Lower leg skin (tissue), 4 donors: Measurements from ENCODE around the gene ARHGEF19. TPM values are rescaled to one million over a fixed set of nuclear protein-coding genes. Genes with fewer than 3 reads are reported as not detected.

Source experiments
- DNase-seq, 2 donors: peaks; one replicate each; pipeline ENCODE4 v3.0.0-alpha.2; 2019; ENCODE audit warnings: low spot score in 2 of 2
- H3K4me3 ChIP-seq: fragments of 200-600 bp; sonication (generic); 2 replicates; pipeline ENCODE4 v1.5.1; 2017; ENCODE audit warnings: mild to moderate bottlenecking, low read depth; ENCODE audit not compliant: poor library complexity, severe bottlenecking
- POLR2A ChIP-seq, 2 donors: fragments of 450-650 bp; IDR thresholded peaks; one replicate each; pipeline ENCODE4 v1.6.1; 2016 to 2017; ENCODE audit warnings: antibody characterized with exemption in 2 of 2, mild to moderate bottlenecking in 1 of 2, moderate library complexity in 1 of 2
- WGBS, 2 donors: methylation state at CpG; one replicate each; pipeline ENCODE4 v1.1.5; 2018; 5-methylcytosine and 5-hydroxymethylcytosine counted together
- intact Hi-C: fragments of 100-400 bp; cut with DNase I; formaldehyde crosslinking; loops from one replicate; pipeline ENCODE4 v1.15.0; 2023; ENCODE audit warnings: low total_unique reads
- total RNA-seq, 4 donors: library from RNA; depleted of rRNA; stranded (reverse); fragments of >200 nt; gene quantifications; one replicate each; pipeline ENCODE4 v1.1.0, GENCODE V29; 2016
- TF ChIP-seq, protein P1 (sequence below), 3 donors: fragments of 450-650 bp; IDR thresholded peaks; one replicate each; pipeline ENCODE4 v1.5.1; 2016; ENCODE audit warnings: antibody characterized with exemption in 3 of 3, mild to moderate bottlenecking in 3 of 3, moderate library complexity in 2 of 3

ARHGEF19 gene
- total RNA-seq, 4 donors from 2014 or later = 45.7 to 63.1 (median 48.5) TPM

DNA sequence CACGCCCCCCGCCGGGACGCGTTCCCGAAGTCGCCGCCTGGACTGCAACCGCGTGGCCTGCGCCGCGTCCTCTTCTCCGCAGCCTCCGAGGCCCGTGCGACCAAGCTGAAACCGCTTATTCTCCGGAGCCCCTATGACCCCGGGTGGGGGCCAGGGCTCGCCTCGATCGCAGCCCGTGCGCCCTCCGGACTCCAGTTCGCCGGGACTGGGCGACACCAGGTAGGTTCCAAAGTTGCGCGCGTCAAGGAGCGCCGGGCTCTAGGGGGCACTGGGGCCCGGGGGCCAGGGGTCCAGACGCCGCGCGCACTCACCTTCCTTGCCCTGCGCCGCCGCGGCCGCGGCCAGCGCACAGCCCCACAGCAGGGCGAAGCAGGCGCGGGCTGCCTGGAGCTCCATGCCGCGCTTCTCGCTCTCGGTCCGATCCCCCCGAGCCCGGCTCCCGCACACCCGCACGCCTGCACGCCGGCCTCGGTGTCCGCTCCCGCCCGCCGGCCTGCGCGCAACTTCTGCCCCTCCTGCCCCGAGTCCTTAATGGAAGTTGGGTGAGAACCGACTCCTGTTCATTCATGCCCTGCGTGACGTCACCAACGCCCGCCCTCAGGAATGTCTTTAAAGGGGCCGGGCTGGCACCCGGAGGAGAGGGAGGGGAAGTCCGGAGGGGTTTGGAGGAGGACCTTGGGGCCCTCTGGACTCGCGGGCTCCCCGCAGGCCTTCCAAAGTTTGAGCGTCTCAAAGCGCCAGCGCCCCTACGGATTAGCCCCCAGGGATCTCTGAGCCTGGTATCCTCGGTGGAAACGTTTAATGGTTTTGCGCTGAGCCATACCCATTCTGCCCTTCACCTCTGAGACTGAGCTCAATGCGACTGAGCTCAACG is 56.7 kb downstream of the ARHGEF19 start, which contains the start of gene EPHA2:
EPHA2 (minus strand) TSS at position 533 of the 874 bp plus-strand sequence; CDS start at position 396, 137 bp downstream.
- 4 to 6% methylated on average over 44 to 75 of the region's 89 CpGs for WGBS, 2 donors
- TF ChIP-seq, protein P1, sequence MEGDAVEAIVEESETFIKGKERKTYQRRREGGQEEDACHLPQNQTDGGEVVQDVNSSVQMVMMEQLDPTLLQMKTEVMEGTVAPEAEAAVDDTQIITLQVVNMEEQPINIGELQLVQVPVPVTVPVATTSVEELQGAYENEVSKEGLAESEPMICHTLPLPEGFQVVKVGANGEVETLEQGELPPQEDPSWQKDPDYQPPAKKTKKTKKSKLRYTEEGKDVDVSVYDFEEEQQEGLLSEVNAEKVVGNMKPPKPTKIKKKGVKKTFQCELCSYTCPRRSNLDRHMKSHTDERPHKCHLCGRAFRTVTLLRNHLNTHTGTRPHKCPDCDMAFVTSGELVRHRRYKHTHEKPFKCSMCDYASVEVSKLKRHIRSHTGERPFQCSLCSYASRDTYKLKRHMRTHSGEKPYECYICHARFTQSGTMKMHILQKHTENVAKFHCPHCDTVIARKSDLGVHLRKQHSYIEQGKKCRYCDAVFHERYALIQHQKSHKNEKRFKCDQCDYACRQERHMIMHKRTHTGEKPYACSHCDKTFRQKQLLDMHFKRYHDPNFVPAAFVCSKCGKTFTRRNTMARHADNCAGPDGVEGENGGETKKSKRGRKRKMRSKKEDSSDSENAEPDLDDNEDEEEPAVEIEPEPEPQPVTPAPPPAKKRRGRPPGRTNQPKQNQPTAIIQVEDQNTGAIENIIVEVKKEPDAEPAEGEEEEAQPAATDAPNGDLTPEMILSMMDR (IDR thresholded peaks at IDR 0.05) = no peak
- no peak for TF ChIP-seq POLR2A (IDR thresholded peaks at IDR 0.05)
- intact Hi-C loops = no loop called here
- DNase-seq = peak; percentile 87 to 98
- H3K4me3 ChIP-seq = peak within 1 kb of the TSS; percentile 64

DNA sequence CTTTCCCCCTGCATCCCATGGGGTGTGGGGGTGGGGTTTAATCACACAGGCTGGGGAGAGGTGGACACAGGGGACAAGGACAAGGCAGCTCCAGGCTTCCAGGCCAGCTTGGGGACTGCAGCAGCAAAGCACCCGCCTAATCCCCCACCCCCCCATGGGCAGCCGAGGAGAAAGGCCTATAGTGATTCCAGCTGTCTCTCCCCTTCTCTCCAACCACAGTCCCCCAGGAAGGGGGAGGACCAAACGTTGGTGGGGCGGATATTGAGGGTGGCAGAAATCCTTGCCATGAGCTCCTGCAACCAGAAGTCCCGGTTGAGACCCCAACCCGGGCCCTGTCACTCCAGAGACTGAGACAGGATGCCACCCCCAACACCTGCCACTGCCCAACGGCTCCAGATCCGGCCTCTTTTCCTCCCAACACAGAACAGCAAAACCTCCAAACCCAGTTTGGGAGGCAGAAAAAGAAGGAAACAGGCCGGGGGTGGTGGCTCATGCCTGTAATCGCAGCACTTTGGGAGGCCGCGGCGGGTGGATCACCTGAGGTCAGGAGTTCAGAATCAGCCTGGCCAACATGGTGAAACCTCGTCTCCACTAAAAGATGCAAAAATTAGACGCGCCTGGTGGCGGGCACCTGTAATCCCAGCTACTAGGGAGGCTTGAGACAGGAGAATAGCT is 58.3 kb downstream of the ARHGEF19 start:
- TF ChIP-seq POLR2A (IDR thresholded peaks at IDR 0.05) = no peak
- TF ChIP-seq, protein P1 (IDR thresholded peaks at IDR 0.05) = no peak
- 21 to 27% methylated on average over 15 to 17 of the region's 17 CpGs for WGBS, 2 donors
- peak overlapping the region; percentile 15 for H3K4me3 ChIP-seq
- DNase-seq = no peak
- intact Hi-C loops = no loop called here

DNA sequence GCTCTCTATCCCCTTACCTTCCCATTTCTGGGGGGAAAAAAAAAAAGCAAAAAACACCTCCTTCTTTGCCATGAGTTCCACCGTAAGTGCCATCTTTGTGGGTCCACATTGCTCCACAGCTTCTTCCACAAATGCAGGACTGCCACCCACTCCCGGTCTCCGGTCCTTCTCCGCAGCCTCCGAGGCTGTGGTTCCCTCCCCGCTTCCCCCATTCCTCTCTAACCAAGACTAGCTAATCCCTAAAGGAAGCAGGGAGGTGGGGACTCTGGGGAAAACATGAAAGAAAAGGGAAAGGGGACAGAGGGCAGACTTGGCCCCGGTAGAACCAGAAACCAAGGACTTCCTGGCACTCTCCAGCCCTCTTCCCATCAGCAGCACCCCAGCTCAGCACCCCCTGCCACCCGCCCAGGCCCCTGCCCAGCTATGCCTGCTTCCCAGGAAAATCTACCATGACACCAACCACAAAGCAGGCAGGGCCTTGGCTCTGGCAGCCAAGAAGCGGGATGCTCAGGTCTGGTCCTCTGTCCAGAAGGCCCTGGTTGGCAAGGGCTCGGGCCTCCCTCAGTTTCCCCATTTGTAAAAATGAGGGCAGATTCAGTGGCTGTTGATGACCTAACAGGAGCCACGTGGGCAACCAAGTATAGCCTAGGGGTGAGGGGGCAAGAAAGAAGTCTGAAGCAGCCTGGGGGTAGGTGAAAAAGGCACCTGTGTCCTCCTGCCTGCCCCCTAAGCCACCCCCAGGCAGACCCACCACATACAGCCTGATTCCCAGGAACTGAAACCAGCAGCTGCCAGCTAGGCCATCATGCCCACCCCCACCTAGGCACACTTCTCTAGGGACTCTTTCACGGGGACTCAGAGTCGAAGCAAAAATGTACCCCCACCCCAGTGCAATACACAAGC is 59.1 kb downstream of the ARHGEF19 start:
- 45 to 50% methylated on average over 13 of the region's 13 CpGs for WGBS, 2 donors
- DNase-seq = no peak
- peak overlapping the region; percentile 15 for H3K4me3 ChIP-seq
- no peak for TF ChIP-seq POLR2A (IDR thresholded peaks at IDR 0.05)
- TF ChIP-seq, protein P1 (IDR thresholded peaks at IDR 0.05) = no peak
- intact Hi-C loops = no loop called here

DNA sequence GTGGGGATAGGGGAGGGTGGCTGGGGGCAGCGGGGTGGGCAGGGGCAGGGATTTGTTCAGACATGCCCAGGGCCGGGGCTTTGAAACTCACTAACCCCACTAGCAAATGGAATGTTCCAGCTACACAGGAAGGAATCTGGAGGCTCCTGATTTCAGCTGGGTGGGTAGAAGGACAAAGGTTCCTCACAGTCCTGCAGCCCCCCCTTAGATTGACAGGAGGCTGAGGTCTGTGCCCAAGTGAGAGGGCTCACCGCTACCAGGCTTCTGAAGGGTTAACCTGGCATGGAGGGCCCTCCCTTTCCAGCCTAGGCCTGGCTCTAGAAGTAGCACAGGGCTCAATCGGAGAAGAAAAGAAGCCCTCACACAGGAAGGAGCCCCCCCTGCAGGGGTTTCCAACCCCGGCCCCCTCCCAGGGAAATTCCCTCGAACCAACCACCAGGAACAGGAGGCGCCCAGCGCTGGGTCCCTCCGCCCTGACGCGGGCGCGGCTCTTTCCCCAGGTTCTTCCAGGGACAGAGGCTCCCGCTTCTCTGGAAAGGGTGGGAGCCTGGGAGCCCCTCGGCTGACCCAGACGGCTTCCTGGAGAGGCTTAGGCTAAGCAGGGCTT is 59.9 kb downstream of the ARHGEF19 start:
- intact Hi-C loops = no loop called here
- H3K4me3 ChIP-seq = no peak overlapping the region
- 37 to 41% methylated on average over 14 to 15 of the region's 16 CpGs for WGBS, 2 donors
- TF ChIP-seq, protein P1 (IDR thresholded peaks at IDR 0.05) = no peak
- no peak for TF ChIP-seq POLR2A (IDR thresholded peaks at IDR 0.05)
- no peak for DNase-seq

DNA sequence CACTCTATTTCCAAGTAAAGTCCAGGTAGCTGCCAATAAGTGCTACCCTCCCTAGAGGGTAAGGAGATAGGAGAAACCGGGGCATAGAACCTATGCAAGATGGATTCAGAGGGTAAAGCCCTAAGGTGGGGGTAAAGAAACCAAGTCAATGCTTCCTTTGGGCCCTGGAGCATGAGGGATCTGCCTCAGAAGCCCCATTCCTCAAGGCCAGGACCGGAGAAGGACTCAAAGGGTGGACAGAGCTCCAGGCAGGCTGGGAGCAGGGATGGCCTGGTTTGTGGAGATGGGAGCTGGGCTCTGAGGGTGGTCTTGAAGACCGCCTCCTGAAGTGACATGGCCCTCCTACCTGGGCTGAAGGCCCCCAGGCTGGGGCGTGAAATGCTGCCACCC is 60.5 kb downstream of the ARHGEF19 start:
- no peak overlapping the region for H3K4me3 ChIP-seq
- whole genome bisulfite sequencing, 2 donors = 63 to 67% methylated on average over 4 of the region's 4 CpGs
- TF ChIP-seq POLR2A (IDR thresholded peaks at IDR 0.05) = no peak
- TF ChIP-seq, protein P1 (IDR thresholded peaks at IDR 0.05) = no peak
- no peak for DNase-seq
- intact Hi-C loops = no loop called here
